ENCODE data around the gene LANCL2.

DNA sequence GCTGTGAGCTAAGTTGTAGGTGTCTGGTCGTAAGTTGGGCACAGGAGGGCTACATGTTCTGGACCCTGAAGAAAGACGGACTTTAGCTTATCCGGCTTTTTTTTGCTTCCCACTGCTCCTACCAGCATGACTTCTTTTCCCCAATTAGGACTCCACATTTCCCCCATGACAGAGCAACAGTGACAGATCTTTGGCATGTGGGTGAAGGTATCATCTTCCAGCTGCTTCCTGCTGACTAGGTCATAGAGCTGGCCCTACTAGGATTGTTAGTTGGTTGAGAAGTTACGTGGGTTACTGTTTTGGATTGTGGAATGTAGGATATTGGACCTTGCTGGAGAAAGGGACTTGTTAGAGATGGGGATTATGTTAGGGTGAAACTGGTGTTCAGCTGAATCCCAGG, 21.4 kb downstream of the LANCL2 start:
- TF ChIP-seq, protein P1, sequence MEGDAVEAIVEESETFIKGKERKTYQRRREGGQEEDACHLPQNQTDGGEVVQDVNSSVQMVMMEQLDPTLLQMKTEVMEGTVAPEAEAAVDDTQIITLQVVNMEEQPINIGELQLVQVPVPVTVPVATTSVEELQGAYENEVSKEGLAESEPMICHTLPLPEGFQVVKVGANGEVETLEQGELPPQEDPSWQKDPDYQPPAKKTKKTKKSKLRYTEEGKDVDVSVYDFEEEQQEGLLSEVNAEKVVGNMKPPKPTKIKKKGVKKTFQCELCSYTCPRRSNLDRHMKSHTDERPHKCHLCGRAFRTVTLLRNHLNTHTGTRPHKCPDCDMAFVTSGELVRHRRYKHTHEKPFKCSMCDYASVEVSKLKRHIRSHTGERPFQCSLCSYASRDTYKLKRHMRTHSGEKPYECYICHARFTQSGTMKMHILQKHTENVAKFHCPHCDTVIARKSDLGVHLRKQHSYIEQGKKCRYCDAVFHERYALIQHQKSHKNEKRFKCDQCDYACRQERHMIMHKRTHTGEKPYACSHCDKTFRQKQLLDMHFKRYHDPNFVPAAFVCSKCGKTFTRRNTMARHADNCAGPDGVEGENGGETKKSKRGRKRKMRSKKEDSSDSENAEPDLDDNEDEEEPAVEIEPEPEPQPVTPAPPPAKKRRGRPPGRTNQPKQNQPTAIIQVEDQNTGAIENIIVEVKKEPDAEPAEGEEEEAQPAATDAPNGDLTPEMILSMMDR (IDR thresholded peaks at IDR 0.05; ENCODE audit: low read depth, low read length, missing input control), result no peak
- TF ChIP-seq TAF1 (conservative IDR thresholded peaks at IDR 0.05) (no peak), RAD21 (IDR thresholded peaks at IDR 0.05) (no peak), YY1 (IDR thresholded peaks at IDR 0.05) (no peak), MAX (IDR thresholded peaks at IDR 0.05) (no peak), FOXA1 (IDR thresholded peaks at IDR 0.05) (no peak), REST (IDR thresholded peaks at IDR 0.05) (no peak)
